GM12873 (cell line): ENCODE results near the gene AFAP1L2.

ENCODE experiments used
- TF ChIP-seq, protein P1 (sequence below): IDR thresholded peaks from 2 replicates; pipeline ENCODE4 v1.5.1; 2012; ENCODE audit warnings: low read depth, mild to moderate bottlenecking, moderate library complexity, low read length, control low read depth; ENCODE audit not compliant: insufficient read depth; ENCODE audit errors: missing control alignments

Gene AFAP1L2, protein sequence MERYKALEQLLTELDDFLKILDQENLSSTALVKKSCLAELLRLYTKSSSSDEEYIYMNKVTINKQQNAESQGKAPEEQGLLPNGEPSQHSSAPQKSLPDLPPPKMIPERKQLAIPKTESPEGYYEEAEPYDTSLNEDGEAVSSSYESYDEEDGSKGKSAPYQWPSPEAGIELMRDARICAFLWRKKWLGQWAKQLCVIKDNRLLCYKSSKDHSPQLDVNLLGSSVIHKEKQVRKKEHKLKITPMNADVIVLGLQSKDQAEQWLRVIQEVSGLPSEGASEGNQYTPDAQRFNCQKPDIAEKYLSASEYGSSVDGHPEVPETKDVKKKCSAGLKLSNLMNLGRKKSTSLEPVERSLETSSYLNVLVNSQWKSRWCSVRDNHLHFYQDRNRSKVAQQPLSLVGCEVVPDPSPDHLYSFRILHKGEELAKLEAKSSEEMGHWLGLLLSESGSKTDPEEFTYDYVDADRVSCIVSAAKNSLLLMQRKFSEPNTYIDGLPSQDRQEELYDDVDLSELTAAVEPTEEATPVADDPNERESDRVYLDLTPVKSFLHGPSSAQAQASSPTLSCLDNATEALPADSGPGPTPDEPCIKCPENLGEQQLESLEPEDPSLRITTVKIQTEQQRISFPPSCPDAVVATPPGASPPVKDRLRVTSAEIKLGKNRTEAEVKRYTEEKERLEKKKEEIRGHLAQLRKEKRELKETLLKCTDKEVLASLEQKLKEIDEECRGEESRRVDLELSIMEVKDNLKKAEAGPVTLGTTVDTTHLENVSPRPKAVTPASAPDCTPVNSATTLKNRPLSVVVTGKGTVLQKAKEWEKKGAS

GRCh38 chr10:114404171-114405010 lies at the start of gene AFAP1L2:
TSS of gene AFAP1L2 (minus strand) at chr10:114404502. CDS start at chr10:114404455, 47 bp downstream.
- TF ChIP-seq, protein P1, sequence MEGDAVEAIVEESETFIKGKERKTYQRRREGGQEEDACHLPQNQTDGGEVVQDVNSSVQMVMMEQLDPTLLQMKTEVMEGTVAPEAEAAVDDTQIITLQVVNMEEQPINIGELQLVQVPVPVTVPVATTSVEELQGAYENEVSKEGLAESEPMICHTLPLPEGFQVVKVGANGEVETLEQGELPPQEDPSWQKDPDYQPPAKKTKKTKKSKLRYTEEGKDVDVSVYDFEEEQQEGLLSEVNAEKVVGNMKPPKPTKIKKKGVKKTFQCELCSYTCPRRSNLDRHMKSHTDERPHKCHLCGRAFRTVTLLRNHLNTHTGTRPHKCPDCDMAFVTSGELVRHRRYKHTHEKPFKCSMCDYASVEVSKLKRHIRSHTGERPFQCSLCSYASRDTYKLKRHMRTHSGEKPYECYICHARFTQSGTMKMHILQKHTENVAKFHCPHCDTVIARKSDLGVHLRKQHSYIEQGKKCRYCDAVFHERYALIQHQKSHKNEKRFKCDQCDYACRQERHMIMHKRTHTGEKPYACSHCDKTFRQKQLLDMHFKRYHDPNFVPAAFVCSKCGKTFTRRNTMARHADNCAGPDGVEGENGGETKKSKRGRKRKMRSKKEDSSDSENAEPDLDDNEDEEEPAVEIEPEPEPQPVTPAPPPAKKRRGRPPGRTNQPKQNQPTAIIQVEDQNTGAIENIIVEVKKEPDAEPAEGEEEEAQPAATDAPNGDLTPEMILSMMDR: no peak

GRCh38 chr10:114453576-114453975 lies 49.3 kb upstream of the AFAP1L2 start:
- TF ChIP-seq, protein P1: no peak

DNA sequence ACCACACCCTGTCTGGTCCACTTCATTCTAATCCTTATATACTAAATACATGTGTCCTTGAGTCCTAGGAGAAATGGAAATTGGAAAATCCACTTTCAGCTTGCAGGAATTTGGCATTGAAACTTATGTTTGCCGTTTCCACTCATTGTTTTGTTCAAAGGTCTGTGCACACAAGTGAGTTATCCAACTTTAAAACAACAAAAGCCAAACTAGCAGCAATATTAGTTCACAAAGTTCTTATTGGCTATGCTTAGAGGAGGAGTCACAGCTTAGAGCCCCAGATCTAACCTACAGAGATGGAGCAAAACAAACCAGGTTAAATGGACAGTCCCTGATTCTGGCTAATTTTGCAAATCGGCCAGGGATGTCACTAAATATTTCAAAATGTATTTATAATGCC lies 44.6 kb upstream of the AFAP1L2 start:
- TF ChIP-seq, protein P1: no peak

DNA sequence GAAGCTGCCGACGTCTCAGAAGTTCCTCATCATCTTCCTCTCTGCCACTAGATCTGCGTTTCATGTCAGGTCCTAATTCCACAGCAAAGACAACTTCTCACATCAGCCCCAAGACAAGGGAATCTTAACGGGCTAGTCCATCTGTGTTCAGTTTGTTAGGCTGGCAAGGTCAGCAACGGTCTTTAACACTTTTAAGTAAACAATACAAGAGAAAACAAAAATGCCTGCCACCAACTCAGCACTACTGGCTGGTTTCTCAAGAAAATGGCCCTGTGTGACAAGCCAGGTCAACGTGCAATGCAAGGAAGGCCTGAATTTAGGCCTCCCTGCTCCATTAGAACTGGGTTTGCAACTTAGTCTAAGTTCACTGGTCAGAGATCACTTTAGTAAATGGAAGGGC lies 41.0 kb upstream of the AFAP1L2 start:
- TF ChIP-seq, protein P1: no peak

DNA sequence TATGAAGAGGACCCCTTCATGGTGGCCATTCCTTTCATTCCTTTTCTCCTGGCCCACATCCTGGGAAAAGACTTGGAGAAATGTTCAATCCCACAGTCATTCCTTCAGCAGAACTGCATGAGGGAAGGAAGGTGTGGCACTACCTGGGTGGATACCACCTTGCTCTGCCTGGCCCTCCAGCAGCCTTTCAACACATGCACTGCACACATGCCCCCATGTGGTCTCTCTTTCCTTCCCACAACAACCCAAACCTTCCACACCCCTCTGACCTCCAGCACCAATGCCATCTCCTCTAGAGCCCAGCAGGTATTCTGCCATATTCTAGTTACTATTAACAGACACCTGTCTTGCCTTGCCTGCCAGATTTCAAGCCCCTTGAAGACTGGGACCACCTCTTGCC lies 40.5 kb upstream of the AFAP1L2 start:
- TF ChIP-seq, protein P1: no peak

GRCh38 chr10:114442091-114442630 lies 37.9 kb upstream of the AFAP1L2 start:
- TF ChIP-seq, protein P1: no peak

- TF ChIP-seq, protein P1: no peak
Observed at GRCh38 chr10:114441107-114441506, 36.8 kb upstream of the AFAP1L2 start.
